GM10266 (cell line): ENCODE measurements around the gene COL1A1.
A peak's percentile ranks its signal among the peaks of the same experiment; 100 is the strongest.

Source experiments
- DNase-seq: peaks from one replicate; pipeline ENCODE4 v3.0.0; 2012; ENCODE audit errors: extremely low spot score
- CTCF ChIP-seq: IDR thresholded peaks from 2 replicates; pipeline ENCODE4 v1.5.1; 2012; ENCODE audit warnings: mild to moderate bottlenecking, low read depth; ENCODE audit not compliant: control insufficient read depth, insufficient read depth; ENCODE audit errors: missing control alignments

The COL1A1 gene

DNA sequence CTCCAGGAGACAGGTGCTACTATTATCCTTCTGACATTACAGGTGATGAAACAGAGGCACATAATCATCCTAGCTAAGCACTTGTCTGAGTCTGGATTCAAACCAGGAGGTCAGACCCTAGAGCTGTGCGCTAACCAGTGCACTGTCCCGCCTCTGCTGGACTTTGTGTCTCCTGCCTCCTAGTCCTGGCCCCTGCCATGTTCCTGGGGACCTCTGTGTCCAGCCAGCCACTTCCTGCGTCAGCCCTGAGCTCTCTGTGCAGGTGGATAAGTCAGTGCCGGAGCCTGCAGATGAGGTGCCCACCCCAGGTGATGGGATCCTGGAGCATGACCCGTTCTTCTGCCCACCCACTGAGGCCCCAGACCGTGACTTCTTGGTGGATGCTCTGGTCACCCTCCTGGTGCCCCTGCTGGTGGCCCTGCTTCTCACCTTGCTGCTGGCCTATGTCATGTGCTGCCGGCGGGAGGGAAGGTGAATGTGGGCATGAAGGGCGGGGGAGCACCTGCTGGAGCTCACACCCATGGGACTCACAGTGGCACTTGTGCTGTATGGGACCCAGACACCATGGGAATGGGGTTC is 31.5 kb downstream of the COL1A1 start:
- TF ChIP-seq CTCF = no peak

GRCh38 chr17:50169121-50169764 is 32.2 kb downstream of the COL1A1 start:
- DNase-seq = peak; percentile 77
- TF ChIP-seq CTCF = peak; percentile 83

More for the DNA sequence above, 31.5 kb downstream of the COL1A1 start:
- DNase-seq = no peak

DNA sequence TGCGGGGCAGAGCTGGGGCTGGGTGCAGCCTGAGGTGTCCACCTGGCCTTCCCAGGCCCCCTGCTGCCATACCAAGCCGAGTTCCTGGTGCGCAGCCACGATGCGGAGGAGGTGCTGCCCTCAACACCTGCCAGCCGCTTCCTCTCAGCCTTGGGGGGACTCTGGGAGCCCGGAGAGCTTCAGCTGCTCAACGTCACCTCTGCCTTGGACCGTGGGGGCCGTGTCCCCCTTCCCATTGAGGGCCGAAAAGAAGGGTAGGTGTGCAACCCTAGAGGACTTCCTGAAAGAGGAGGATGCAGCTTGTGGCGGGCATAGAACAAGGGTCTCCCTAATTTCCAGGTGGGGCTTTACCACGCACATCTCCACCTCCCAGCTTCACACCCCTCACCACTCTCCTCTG is 33.1 kb downstream of the COL1A1 start:
- no peak for TF ChIP-seq CTCF
- DNase-seq = no peak

GRCh38 chr17:50167371-50167770 is 34.1 kb downstream of the COL1A1 start:
- no peak for DNase-seq

DNA sequence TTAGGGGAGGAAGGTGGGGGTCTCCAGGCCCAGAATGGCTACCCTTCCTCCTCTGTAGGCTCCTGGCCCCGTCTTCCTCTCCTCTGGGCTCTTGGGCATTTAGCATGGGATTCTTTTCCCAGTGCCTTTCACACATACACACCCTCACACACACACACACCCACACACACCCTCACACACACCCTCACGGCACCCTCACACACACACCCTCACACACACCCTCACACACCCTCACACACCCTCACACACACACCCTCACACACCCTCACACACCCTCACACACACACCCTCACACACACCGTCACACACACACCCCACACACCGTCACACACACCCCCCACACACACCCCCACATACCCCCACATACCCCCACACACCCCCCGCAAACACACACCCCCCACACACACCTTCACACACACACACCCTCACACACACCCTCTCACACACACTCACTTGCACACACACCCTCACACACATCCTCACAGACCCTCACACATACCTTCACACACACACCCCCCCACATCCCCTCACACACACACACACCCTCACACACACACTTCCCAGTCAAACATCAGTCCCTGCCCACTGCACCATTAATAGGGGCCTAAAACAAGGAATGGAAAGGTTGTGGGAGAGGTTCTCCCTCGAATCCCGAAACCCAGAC is 34.8 kb downstream of the COL1A1 start:
- DNase-seq = no peak
- no peak for TF ChIP-seq CTCF

More at GRCh38 chr17:50167371-50167770, 34.1 kb downstream of the COL1A1 start:
- TF ChIP-seq CTCF = no peak

DNA sequence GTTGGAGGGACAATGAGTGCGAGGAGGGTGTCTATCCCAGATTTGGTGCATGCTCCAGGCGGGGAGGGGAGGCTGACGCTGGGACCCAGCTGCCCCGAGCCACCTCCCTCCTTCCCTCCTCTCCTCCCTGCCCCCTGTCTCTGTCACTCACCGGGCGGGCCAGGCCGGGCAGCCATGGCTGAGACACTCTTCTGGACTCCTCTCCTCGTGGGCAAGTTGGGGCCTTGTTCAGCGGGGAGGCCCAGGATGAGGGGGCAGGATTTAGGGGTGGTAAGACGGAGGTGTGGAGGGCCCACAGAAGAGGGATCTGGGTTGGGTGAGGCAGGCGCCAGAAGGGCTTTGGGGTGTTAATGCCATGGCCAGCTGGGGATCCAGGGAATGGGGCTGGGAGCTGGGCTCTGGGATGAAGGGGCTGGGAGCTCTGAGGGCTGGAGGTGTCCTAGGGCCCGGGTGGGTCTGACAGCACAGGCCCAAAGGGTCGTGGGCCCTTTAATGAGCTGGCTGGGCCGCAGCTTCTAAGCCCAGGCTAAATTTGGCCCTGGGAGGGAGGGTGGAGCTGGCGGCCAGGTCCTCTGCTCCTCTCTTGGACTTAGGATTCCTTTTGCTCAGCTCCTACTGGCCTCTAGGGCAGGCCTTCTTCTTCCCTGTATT is 35.4 kb downstream of the COL1A1 start, which contains the start of gene SGCA:
Gene SGCA, plus strand, starts transcription at position 139 of the 651 bp plus-strand sequence. Its CDS starts 36 bp downstream, at position 175.
- no peak for TF ChIP-seq CTCF

DNA sequence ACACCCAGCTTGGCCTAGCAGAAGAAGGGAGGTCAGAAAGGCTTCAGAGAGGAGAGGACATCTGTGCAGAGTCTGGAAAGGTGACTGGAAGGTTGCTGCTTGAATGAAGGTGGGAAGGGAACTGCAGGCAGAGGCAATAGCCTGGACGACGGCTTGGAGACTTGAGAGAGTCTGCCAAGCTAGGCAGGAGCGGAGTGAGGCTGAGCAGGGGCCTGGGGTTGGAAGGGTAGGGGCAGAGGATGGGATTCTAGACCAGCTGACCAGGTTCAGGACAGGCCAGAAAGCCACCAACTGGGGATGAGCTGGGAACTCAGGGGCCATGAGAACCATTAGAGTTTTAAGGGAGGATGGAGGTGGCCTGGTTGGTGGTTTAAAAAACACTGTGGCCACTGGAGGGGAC is 36.0 kb downstream of the COL1A1 start:
- no peak for TF ChIP-seq CTCF
- no peak for DNase-seq

More for the DNA sequence above, 35.4 kb downstream of the COL1A1 start, which contains the start of gene SGCA:
- DNase-seq = no peak
